DOHH2 (cell line): ENCODE data around the gene CDH4.

Source experiments
- H3F3A ChIP-seq: fragments of 200-600 bp; sonication (generic), shearing (Covaris generic); 2 replicates; pipeline ENCODE4 v1.6.0; 2016; ENCODE audit warnings: antibody characterized with exemption, mild to moderate bottlenecking; ENCODE audit not compliant: control insufficient read depth, insufficient read depth
- H3K27ac ChIP-seq: fragments of 200-600 bp; sonication (generic); 2 replicates; pipeline ENCODE4 v1.5.1; 2014; ENCODE audit warnings: low read depth, mild to moderate bottlenecking, low read length, moderate library complexity
- H3K27me3 ChIP-seq: fragments of 200-600 bp; sonication (generic); 2 replicates; pipeline ENCODE4 v1.6.1; 2014; ENCODE audit warnings: mild to moderate bottlenecking, low read length, mixed read lengths; ENCODE audit not compliant: control insufficient read depth
- H3K36me3 ChIP-seq: fragments of 200-600 bp; sonication (generic); 2 replicates; pipeline ENCODE4 v1.6.1; 2014; ENCODE audit warnings: mild to moderate bottlenecking, low read length, moderate library complexity, mixed read lengths; ENCODE audit not compliant: control insufficient read depth
- H3K4me1 ChIP-seq: fragments of 200-600 bp; sonication (generic); 2 replicates; pipeline ENCODE4 v1.6.1; 2014; ENCODE audit warnings: mild to moderate bottlenecking, low read length, mixed read lengths; ENCODE audit not compliant: control insufficient read depth
- H3K4me2 ChIP-seq: fragments of 200-600 bp; sonication (generic); 2 replicates; pipeline ENCODE4 v1.6.0; 2014; ENCODE audit warnings: mild to moderate bottlenecking, low read length, moderate library complexity
- H3K4me3 ChIP-seq: fragments of 200-600 bp; sonication (generic); 2 replicates; pipeline ENCODE4 v1.5.1; 2014; ENCODE audit warnings: mild to moderate bottlenecking, low read length, mixed read lengths
- H3K79me2 ChIP-seq: fragments of 200-600 bp; sonication (generic); 2 replicates; pipeline ENCODE4 v1.6.1; 2014; ENCODE audit warnings: mild to moderate bottlenecking, low read length, mixed read lengths; ENCODE audit not compliant: control insufficient read depth
- H3K9me2 ChIP-seq: fragments of 200-600 bp; sonication (generic); replicated peaks from 2 replicates; pipeline ENCODE4 v1.6.1; 2014; ENCODE audit warnings: mild to moderate bottlenecking, low read length, mixed read lengths; ENCODE audit not compliant: control insufficient read depth
- H3K9me3 ChIP-seq: fragments of 200-600 bp; sonication (generic); 2 replicates; pipeline ENCODE4 v1.6.1; 2014; ENCODE audit warnings: antibody characterized with exemption, low read length, mixed read lengths; ENCODE audit not compliant: control insufficient read depth, insufficient read depth
- H4K20me1 ChIP-seq: fragments of 200-600 bp; sonication (generic); 2 replicates; pipeline ENCODE4 v1.6.0; 2014; ENCODE audit warnings: low read depth, mild to moderate bottlenecking, antibody characterized with exemption, low read length, moderate library complexity; ENCODE audit not compliant: control insufficient read depth, insufficient read depth
- CTCF ChIP-seq: fragments of 200-600 bp; sonication (generic); IDR thresholded peaks from one replicate; pipeline ENCODE4 v1.5.1; 2014; ENCODE audit warnings: antibody characterized with exemption, mild to moderate bottlenecking, low read depth, low read length; ENCODE audit not compliant: poor library complexity, severe bottlenecking
- EZH2phosphoT487 ChIP-seq: fragments of 200-600 bp; sonication (generic); IDR thresholded peaks from 2 replicates; pipeline ENCODE4 v1.6.1; 2017; ENCODE audit warnings: borderline replicate concordance, mild to moderate bottlenecking, antibody characterized with exemption, low read length, moderate library complexity, mixed read lengths

The CDH4 gene

DNA sequence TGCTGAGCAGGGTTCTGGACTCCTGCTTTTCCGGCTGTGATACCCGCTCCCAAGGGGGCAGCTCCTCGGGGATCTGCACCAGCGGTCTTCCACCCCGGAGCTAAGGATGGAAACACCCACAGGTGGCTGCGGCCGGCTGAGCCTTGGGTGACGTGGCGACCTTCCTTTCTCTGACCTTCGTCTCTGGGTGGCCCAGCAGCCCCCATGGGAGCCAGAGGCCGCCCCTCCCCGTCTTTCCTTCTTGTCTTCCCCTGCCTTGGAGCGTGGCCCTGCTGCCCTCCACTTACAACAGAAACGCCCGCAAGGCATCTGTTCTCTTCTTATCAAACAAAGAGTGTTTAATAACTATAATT lies 407.9 kb downstream of the CDH4 start:
- Histone ChIP-seq H3K36me3 (no peaks in the 10 kb centered on the region), H3K27me3 (no peaks in the 10 kb centered on the region), H3K4me1 (no peaks in the 10 kb centered on the region), H3K9me2 (no peaks in the 10 kb centered on the region), H3K4me2 (no peak overlapping the region), H3K27ac (no peak overlapping the region), H3F3A (no peaks in the 10 kb centered on the region), H3K4me3 (no peak overlapping the region), H4K20me1 (no peaks in the 10 kb centered on the region), H3K79me2 (no peaks in the 10 kb centered on the region), H3K9me3 (no peaks in the 10 kb centered on the region)
- TF ChIP-seq EZH2phosphoT487 (no peak), CTCF (no peak)

GRCh38 chr20:61660559-61660958 lies 408.5 kb downstream of the CDH4 start:
- Histone ChIP-seq H3K4me1 (no peaks in the 10 kb centered on the region), H3F3A (no peaks in the 10 kb centered on the region), H4K20me1 (no peaks in the 10 kb centered on the region), H3K4me3 (no peak overlapping the region), H3K27me3 (no peaks in the 10 kb centered on the region), H3K36me3 (no peaks in the 10 kb centered on the region), H3K9me2 (no peaks in the 10 kb centered on the region), H3K9me3 (no peaks in the 10 kb centered on the region), H3K4me2 (no peak overlapping the region), H3K27ac (no peak overlapping the region), H3K79me2 (no peaks in the 10 kb centered on the region)
- no peak for TF ChIP-seq CTCF
- no peak for TF ChIP-seq EZH2phosphoT487

DNA sequence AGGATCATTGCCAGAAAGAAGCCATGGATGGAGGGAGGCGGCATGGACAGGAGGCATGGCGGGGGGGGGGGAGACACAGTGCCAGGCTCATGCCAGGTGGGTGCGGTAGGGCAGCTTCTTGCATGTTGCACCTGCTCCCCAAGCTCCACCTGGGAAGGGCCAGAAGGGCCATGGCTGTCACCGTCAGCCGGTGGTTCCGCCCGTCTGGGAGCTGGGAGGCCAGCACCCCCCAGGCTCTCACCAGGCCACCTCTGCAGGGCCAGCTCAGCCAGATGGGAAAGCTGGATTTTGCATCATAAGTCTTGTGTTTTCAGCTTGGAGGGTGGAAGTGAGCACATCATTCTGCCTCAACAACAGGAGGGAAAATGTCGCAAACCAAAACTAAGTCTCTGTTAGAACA lies 409.0 kb downstream of the CDH4 start:
- no peaks in the 10 kb centered on the region for H4K20me1 ChIP-seq
- H3K27ac ChIP-seq, result no peak overlapping the region
- no peaks in the 10 kb centered on the region for H3K4me1 ChIP-seq
- H3K36me3 ChIP-seq, result no peaks in the 10 kb centered on the region
- no peak overlapping the region for H3K4me2 ChIP-seq
- no peaks in the 10 kb centered on the region for H3K79me2 ChIP-seq
- TF ChIP-seq EZH2phosphoT487, result no peak
- no peaks in the 10 kb centered on the region for H3K9me3 ChIP-seq
- H3K4me3 ChIP-seq, result no peak overlapping the region
- no peaks in the 10 kb centered on the region for H3F3A ChIP-seq
- H3K9me2 ChIP-seq, result no peaks in the 10 kb centered on the region
- H3K27me3 ChIP-seq, result no peaks in the 10 kb centered on the region

- Histone ChIP-seq H3K27ac (no peak overlapping the region), H3K9me2 (no peaks in the 10 kb centered on the region), H3K9me3 (no peaks in the 10 kb centered on the region), H3F3A (no peaks in the 10 kb centered on the region), H3K4me1 (no peaks in the 10 kb centered on the region), H3K4me2 (no peak overlapping the region), H3K4me3 (no peak overlapping the region), H4K20me1 (no peaks in the 10 kb centered on the region), H3K27me3 (no peaks in the 10 kb centered on the region), H3K36me3 (no peaks in the 10 kb centered on the region), H3K79me2 (no peaks in the 10 kb centered on the region)
- TF ChIP-seq CTCF, result no peak
- TF ChIP-seq EZH2phosphoT487, result no peak
These were observed 409.5 kb downstream of the CDH4 start for GRCh38 chr20:61661583-61661982.
